Measurements from ENCODE around the gene BNIPL. TPM values are rescaled to one million over a fixed set of nuclear protein-coding genes. Genes with fewer than 3 reads are reported as not detected.

Gene BNIPL, protein sequence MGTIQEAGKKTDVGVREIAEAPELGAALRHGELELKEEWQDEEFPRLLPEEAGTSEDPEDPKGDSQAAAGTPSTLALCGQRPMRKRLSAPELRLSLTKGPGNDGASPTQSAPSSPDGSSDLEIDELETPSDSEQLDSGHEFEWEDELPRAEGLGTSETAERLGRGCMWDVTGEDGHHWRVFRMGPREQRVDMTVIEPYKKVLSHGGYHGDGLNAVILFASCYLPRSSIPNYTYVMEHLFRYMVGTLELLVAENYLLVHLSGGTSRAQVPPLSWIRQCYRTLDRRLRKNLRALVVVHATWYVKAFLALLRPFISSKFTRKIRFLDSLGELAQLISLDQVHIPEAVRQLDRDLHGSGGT
- under 1 TPM in 2 of 4 donors, not detected in 2; 0.24 to 0.55 TPM for total RNA-seq

DNA sequence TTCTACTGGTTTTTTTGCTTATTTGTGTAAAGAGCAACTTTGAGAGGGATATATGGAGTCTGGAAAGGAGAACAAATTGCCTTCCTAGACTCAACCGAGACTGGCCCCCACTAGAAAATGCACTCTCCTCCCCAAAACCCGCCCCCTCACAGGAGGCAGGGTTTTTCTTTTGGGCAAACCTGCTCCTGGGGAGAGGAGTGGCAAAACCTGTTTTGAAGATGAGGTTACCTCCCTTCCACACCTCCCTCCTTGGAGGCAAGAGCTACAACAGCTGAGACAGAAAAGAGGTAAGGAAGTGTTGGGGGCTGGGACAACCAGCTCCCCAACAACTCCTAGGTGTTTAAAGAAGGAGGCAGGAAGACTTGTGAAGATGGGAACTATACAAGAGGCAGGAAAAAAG, at the start of gene BNIPL:
BNIPL (plus strand) TSS at position 231 of the 400 bp plus-strand sequence; CDS start at position 371, 140 bp downstream.
- Histone ChIP-seq H3K27ac (no peak within 1 kb of the TSS), H3K27me3 (no peaks in the 10 kb centered on the region), H3K36me3 (no peaks in the 10 kb centered on the region), H3K9me3 (no peaks in the 10 kb centered on the region), H3K4me3 (no peak within 1 kb of the TSS), H3K4me1 (no peaks in the 10 kb centered on the region)
- DNase-seq = no peak
- intact Hi-C loops (cut with DNase I; ENCODE audit: low total_unique reads) = no loop called here
- no peak for TF ChIP-seq POLR2A (IDR thresholded peaks at IDR 0.05)
- TF ChIP-seq, protein P1, sequence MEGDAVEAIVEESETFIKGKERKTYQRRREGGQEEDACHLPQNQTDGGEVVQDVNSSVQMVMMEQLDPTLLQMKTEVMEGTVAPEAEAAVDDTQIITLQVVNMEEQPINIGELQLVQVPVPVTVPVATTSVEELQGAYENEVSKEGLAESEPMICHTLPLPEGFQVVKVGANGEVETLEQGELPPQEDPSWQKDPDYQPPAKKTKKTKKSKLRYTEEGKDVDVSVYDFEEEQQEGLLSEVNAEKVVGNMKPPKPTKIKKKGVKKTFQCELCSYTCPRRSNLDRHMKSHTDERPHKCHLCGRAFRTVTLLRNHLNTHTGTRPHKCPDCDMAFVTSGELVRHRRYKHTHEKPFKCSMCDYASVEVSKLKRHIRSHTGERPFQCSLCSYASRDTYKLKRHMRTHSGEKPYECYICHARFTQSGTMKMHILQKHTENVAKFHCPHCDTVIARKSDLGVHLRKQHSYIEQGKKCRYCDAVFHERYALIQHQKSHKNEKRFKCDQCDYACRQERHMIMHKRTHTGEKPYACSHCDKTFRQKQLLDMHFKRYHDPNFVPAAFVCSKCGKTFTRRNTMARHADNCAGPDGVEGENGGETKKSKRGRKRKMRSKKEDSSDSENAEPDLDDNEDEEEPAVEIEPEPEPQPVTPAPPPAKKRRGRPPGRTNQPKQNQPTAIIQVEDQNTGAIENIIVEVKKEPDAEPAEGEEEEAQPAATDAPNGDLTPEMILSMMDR (IDR thresholded peaks at IDR 0.05) = no peak

DNA sequence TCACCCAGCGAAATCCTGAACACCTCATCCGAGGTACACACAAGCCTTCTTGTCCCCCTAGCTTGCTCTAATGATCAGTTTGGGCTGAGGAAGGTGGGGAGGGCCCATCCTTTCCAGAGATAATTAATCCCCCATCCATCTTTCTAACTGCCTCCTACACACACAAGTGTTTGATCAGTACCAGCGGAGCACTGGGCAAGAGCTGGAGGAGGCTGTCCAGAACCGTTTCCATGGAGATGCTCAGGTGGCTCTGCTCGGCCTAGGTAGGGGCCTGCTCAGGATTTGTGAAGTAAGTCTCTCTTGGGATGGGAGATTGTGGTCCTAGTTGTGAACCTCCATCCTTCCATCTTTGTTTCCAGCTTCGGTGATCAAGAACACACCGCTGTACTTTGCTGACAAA, 48.5 kb upstream of the BNIPL start:
- Histone ChIP-seq H3K4me1 (no peaks in the 10 kb centered on the region), H3K4me3 (no peak overlapping the region), H3K36me3 (no peaks in the 10 kb centered on the region), H3K9me3 (no peaks in the 10 kb centered on the region), H3K27ac (no peak overlapping the region), H3K27me3 (no peaks in the 10 kb centered on the region)
- intact Hi-C loops (cut with DNase I; ENCODE audit: low total_unique reads) = no loop called here
- no peak for DNase-seq
- no peak for TF ChIP-seq POLR2A (IDR thresholded peaks at IDR 0.05)
- TF ChIP-seq, protein P1 (IDR thresholded peaks at IDR 0.05) = no peak

GRCh38 chr1:150992626-150993025, 43.8 kb upstream of the BNIPL start:
- DNase-seq = no peak
- intact Hi-C loops (cut with DNase I; ENCODE audit: low total_unique reads) = no loop called here
- Histone ChIP-seq H3K27me3 (no peaks in the 10 kb centered on the region), H3K4me3 (no peak overlapping the region), H3K4me1 (peaks cover 3 to 7% of the 10 kb centered on the region in 2 donors), H3K27ac (no peak overlapping the region), H3K9me3 (no peaks in the 10 kb centered on the region), H3K36me3 (no peaks in the 10 kb centered on the region)
- TF ChIP-seq POLR2A (IDR thresholded peaks at IDR 0.05) = no peak
- TF ChIP-seq, protein P1 (IDR thresholded peaks at IDR 0.05) = no peak

GRCh38 chr1:150994248-150994647, 42.1 kb upstream of the BNIPL start:
- H3K36me3 ChIP-seq = no peaks in the 10 kb centered on the region
- no peak overlapping the region for H3K4me3 ChIP-seq
- intact Hi-C loops (cut with DNase I; ENCODE audit: low total_unique reads) = no loop called here
- TF ChIP-seq, protein P1 (IDR thresholded peaks at IDR 0.05) = no peak
- no peak for TF ChIP-seq POLR2A (IDR thresholded peaks at IDR 0.05)
- H3K4me1 ChIP-seq = peaks cover 3 to 7% of the 10 kb centered on the region in 2 donors
- H3K27me3 ChIP-seq = no peaks in the 10 kb centered on the region
- no peaks in the 10 kb centered on the region for H3K9me3 ChIP-seq
- no peak for DNase-seq
- H3K27ac ChIP-seq = peak overlapping the region; percentile 83 to 88

- no peaks in the 10 kb centered on the region for H3K27me3 ChIP-seq
- TF ChIP-seq POLR2A (IDR thresholded peaks at IDR 0.05) = no peak
- TF ChIP-seq, protein P1 (IDR thresholded peaks at IDR 0.05) = no peak
- intact Hi-C loops (cut with DNase I; ENCODE audit: low total_unique reads) = no loop called here
- peak in 1 of 2 donors; percentile 32 for DNase-seq
- H3K4me1 ChIP-seq = peaks cover 3 to 7% of the 10 kb centered on the region in 2 donors
- no peaks in the 10 kb centered on the region for H3K36me3 ChIP-seq
- no peak overlapping the region for H3K4me3 ChIP-seq
- peak overlapping the region; percentile 83 to 88 for H3K27ac ChIP-seq
- H3K9me3 ChIP-seq = no peaks in the 10 kb centered on the region
These were observed 40.9 kb upstream of the BNIPL start for GRCh38 chr1:150995460-150995859.
